Fibroblast of peridontal ligament (primary cell): Measurements from ENCODE around the gene MSX2.
"Not testable (repeated sequence)": the region's sequence is repeated elsewhere in the genome, so short reads cannot be mapped to it uniquely, and the experiment has no call there.

ENCODE experiments used
- DNase-seq: peaks from one replicate; pipeline ENCODE4 v3.0.0-alpha.2; 2010; ENCODE audit errors: extremely low read depth

The MSX2 gene

DNA sequence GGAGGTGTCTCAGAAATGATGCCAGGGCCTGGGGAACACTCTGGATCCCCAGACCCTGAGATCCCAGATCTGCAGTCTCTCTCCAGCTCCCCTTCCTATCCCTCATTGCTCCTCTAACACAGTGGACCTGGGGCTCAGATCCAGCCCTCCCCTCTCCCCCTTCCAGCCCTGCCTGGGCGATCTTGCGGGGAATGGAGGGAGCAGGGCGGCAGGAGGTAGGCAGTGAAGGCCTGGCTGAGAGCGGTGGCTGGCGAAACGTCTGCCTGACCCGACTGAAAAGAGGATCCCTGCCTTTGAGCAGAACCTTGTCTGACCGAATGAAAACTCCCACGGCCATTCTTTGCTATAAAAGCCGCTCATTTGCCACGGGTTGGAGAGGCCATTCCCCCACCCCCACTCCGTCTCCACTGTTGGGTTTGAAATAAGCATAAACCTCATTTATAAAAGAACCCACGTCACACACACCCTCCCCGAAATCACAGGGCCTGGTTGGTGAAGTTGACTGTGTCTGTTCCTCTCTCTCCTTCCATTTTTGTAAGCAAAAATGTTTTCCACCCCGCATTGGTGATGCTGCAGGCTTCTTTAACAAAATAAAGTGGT, 8.8 kb downstream of the MSX2 start:
- DNase-seq, result no peak

DNA sequence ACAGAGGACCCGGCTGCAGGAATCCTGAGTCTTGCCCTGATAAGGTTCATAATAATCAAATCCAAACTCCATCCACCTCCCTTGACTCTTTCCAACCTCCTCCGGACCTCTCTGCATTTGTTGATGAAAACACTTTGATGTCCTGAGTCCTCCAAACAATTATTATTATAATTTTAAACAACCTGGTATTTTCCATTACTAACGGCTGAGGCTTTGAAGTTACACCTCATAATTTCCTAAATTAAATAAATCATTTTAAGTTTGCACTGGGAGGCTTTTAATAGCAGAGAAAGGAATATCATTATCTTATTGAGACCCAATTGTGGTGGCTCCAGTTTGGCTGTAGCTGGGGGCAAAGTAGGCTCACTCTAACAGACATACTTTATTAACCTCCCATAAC, 9.5 kb downstream of the MSX2 start:
- no peak for DNase-seq

DNA sequence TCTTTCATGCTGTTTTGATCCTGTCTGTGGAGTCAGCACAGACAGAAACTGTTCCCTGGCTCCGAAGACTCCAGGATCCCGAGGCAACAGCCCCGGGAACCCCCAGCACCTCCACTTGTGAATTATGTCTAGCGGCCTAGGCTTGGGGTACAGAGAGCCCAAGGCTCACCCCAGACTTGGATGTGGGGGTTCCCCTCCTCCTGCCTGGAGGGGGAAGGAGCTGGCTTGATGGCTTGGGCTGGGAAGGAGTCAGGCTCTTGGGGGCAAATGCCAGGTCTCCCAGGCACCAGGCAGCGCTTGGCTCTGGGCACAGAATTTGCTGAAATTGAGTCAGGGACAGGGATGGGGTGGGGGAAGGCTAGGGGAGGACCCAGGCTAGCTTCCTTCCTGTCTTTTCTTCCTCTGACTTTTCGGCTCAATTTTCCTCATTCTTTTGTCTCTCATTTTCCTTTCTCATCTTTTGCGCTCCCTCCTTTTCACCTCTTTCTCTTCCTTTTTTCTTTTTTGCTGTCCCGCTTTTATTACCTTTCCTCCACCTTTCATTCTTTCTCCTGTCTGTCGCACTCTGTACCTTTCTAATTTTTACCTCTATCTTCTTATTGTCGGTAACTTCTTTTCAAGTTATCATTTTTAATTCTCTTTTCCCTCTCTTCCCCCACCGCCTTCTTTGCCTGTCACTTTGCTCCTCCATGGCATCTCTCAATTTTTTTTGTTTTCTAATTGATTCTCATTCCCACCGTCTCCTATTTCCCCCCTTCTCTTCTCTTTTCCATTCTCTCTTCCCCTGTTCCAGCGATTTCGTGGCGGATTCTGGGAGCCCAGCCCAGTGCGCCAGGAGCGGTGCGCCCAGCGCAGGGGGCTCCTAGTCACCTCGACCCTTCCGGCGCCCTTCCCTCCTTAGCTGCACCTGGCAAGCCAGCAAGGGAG, 10.5 kb downstream of the MSX2 start:
- no peak for DNase-seq

DNA sequence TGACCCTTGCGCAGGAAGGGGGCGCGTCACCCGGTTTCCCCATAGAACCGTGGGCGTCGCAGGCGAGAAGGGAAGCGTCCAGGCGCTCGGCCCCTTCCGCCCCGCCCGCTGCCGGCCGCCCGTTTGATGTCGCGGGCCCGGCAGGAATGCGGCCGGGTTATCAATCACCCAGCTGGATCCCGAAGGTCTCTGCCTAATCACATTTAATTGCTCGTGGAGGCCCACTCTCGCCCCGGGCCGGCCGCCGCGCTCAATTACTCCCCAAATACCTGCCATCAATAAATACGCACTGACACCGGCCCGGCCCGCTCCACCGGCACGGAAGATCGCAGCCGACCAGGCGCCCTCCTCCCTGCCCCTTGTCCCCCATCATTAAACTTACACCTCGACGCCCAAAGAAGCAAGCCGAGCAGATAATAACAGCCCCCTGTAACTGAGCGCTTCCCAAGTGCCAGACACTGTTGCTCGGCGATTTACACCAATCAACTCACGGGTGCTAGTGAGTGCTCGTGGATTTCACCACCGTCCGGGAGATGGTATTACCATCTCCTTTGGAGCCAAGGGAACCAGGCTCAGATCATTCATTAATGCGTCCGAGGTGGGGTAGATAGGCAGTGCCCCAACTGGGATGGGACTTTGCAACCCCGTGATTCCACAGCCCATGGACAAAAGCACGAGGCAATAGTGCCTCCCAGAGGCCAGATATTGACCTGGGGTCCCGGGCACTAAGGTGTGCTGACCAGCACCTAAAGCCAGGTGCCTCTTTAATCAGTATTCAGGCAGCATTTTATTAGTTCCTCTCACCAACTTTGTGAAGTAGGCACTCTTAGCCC, 11.3 kb downstream of the MSX2 start:
- peak; percentile 14 for DNase-seq

DNA sequence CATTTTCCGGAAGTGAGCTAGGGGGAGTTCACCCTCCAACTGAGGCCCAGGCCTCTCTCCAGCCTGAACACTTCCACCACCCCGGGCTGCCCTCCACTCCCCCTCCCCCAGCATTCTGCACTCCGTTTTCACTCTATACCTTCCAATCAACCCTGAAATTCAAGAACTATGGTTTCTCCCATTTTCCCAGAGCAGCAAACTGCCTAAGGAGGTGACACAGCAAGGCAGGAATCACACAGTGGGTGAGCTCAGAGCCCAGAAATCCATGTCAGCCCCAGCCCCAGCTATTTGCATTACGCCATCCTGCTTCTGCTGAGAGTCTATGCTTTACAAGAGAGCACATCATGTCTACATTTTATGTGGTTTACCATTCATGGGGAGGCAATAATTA, 11.9 kb downstream of the MSX2 start:
- DNase-seq, result peak; percentile 70

DNA sequence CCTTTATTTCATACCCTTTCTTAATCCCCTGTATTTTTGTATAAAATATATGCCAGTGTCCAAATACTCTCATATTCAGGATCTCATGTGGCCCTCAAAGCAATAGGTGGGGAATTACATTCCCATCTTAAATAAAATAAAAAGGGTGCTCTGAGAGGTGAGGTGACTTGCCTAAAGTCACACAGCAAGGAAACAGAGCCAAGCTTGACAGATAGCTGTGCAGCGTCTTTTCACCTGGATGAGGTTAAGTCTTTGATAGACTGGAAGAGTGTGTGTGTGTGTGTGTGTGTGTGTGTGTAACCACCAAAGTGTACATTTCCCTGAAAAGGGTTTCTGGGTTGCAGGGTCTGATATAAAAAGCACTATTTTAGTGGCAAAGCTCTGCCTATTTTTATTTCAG, 12.4 kb downstream of the MSX2 start:
- DNase-seq, result no peak

DNA sequence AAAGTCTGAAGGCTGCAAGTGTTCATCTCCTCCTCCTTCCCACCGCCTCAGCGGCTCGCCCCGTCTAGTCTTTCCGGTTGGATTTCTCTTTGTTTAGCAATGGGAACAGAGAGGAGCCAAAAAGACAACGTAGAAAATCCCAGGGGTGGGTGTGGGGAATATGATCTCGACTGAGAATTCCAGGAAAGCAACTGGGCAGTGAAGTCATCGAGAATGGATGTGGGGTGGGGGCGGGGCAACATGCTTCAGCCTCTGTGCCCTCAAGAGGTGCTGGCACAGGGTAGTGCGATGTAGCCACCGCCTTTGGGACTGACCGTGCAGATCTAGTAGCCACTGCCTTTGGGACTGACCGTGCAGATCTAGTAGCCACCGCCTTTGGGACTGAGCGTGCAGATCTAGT, 12.9 kb downstream of the MSX2 start:
- peak; percentile 25 for DNase-seq

DNA sequence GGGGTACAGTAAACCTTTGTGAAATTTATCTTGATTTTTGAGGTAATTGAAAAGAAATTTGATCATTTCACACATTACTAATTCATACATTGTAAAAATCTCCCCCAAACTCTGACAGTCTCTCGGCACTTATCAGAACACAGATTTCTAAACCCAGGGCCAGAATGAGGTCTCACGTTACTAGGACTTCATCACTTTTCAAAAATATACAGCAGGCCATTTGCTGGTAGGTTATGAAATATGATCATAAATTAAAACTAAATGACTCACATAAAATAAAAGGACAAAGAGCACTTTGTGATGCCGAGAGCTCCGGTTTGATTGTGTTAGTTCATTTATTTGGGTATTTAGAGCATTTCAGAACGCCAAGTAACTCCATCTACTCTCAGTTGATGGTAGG, 17.0 kb downstream of the MSX2 start:
- DNase-seq, result no peak

DNA sequence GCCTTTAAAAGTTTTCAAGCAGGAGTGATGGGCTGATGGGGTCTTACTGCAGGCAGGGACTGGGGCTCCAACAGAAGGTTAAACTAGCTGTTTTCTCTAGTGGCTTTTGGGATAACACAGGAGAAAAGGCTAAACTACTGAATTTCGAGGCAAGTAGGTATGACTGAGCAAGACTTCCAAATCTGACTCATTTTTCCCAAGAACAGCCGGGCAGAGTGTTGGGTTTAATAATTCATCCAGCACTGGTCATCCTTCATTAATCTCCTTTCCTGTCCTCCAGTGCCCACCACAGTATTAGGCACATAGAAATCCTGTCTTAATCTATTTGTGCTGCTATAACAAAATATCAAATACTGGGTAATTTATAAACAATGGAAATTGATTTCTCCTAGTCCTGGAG, 20.5 kb downstream of the MSX2 start:
- DNase-seq, result no peak

DNA sequence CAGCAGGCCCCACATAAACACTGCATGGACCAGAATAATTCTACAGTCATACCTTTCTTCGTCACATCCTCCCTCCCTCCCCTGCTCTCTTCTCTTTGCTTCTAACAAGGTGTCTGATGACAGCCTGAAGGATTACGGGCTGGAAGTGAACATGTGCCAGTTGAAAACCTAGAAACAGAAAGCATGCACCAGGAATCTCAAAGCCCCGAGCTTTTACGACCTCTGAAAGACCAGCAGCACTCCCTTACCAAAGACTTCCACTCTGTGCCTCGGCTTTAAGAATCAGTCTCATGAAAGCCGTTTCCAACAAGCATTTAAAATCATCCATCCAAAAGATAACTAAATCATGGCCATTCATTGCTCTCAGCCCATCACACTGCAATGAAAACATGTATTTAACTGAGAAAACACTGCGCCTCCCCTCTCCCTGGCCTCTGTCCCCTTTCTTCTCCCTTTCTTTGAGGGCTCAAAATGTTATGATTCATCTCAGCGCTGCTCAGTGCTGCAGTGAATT, 21.3 kb downstream of the MSX2 start:
- DNase-seq, result no peak

DNA sequence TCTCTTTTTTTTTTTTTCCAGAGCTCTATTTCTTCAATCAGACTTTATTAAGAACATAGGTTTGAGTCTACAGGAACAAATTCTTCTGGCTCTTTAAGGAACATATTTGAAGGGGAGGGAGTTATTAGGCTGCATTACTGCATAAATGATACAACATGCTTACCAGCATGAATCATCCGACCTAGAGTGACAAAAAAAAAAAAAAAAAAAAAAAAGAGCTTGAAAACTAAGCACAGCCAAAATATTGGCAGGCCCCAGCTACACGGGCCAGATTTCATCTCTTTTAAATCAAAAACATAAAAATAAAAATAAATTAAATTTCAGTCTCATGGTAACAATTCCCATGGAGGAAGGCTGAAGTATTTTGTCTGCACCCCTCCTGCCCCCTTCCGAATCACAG, 26.3 kb downstream of the MSX2 start:
- no peak for DNase-seq

DNA sequence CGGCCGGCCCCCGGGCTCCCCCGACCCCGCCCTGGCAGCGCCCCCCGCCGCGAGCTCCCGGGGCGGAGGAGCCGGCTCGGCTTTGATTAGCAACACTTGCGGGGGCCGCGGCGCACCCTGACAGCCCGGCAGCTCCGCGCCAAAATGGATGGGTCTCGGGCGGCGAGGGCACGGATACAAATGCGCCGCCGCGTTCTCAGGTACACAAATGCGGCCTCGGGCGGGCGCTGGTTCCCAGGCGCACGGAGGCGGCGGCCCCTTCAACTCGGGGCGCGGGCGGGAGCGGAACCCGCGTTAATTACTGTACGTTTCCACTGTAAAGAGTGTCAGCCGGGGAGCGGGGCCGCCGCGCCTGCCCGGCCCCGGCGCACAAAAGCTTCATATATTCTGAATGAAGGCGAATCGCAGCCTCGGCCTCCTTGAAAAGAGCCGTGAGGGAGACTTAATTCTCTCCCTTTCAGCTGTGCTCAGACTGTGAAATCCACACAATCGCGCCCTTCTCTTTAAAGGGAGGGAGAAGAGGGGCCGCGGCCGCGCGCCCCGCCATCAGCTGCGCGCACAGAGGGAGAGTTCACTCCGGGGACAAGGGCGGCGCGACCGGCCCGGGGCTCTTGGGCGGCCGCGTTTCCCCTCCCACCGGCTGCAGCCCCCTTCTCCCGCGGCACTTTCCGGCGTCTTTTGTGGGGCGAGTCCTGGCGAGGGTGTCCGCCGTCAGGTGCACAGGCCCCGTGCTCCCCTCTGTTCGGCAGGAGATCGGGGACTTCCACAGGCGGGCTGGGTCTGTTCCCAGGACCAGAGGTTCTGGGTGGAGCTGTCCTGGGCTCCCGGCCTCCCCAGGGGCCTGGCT, 27.0 kb downstream of the MSX2 start:
- peak; percentile 2 for DNase-seq

DNA sequence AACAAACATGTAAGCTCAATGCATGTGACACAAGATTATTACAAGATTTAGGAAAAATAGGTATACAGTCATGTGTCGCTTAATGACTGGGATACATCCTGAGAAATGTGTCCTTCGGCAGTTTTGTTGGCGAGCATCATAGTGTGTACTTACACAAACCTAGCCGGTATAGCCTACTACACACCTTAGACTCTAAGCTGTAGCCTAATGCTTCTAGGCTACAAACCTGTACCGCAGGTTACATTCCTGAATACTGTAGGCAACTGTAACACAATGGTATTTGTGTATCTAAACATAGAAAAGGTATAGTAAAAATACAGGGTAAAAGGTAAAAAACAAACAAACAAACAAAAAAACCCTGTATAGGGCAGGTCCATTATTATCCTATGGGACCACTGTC, 27.7 kb downstream of the MSX2 start:
- DNase-seq, result no peak

DNA sequence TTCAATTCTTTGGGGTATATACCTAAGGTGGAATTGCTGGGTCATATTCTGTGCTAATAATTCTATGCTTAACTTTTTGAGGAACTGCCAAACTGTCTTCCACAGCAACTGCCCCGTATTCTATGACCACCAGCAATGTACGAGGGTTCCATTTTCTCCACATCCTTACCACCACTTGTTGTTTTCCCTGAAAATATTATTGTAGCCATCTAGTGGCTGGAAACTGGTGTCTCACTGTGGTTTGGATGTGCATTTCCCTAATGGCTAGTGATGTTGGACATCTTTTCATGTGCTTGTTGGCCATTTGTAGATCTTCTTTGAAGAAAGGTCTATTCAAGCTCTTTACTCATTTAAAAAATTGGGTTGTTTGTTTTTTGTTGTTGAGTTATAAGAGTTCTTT, 30.7 kb downstream of the MSX2 start:
- peak; percentile 8 for DNase-seq

DNA sequence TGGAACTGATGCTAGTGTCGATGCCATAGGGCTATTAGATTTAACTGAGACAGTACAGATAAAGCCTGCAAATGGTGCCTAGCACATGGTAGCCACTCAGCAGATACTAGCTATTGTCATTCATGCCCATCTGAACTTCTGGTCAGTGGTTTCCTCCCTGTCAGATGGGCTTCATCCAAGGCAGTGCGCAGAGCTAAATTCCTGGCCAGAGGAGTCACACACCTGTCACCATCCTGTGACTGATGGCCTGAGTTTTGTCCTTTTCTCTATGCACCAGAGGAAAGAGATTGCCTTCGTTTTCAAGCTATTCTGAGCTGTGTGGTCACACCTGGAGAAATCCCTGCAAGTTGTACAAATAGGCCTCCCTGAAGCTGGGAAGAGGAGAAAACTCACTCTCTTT, 34.7 kb downstream of the MSX2 start:
- DNase-seq, result no peak

DNA sequence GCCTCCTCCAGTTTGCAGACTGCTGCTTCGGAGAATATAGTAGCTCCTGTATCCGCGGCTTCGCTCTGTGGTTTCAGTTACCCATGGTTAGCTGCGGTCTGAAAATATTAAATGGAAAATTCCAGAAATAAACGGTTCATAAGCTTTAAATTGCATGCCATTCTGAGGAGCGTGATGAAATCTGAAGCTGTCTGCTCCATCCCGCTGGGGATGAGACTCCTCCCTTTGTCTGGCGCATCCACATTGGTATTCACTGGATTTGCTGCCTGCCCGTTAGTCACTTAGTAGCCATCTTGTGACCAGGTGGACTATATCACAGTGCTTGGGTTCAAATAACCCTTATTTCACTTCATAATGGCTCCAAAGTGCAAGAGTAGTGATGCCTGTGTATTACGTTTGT, 36.3 kb downstream of the MSX2 start:
- peak; percentile 17 for DNase-seq

DNA sequence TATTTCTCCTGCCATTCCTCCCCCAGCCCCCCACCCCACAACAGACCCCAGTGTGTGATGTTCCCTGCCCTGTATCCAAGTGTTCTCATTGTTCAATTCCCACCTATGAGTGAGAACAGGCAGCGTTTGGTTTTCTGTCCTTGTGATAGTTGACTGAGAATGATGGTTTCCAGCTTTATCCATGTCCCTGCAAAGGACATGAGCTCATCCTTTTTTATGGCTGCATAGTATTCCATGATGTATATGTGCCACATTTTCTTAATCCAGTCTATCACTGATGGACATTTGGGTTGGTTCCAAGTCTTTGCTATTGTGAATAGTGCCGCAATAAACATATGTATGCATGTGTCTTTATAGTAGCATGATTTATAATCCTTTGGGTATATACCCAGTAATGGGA, 37.0 kb downstream of the MSX2 start:
- not testable (repeated sequence) for DNase-seq

DNA sequence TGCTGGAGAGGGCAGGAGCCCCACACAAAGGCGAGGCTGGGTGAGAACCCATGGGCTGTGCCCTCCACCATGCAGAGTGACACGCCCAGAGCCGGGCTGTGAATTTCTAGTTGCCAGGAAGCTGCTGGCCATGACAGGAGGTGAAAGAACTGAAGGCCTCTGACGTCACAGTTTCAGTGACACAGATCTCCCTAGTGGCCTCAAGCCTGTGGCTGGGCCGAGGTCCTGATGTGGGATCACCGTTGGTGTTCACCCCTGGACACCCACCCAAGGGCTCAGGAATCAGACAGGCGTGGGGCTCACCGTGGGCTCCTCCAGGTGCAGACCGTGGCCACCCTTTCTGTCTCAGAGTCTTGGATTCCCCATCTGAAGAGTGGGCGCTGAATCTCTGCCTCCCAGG, 39.9 kb downstream of the MSX2 start:
- no peak for DNase-seq

DNA sequence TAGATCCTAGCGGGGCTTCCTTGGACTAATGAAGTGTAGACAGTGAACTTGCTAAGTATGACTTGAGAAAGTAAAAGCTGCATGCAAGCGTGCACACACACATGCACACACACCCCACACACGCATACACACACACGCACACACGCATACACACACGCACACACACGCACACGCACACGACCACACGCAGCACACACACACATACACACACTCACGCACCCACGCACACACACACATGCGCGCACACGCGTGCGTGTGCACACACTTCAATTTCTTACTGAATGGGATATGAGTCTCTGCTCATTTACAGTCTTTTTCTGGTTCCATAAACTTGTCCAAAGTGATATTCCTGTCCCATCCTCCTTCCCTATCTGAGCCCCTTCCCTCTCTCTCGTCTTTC, 41.2 kb downstream of the MSX2 start:
- no peak for DNase-seq

DNA sequence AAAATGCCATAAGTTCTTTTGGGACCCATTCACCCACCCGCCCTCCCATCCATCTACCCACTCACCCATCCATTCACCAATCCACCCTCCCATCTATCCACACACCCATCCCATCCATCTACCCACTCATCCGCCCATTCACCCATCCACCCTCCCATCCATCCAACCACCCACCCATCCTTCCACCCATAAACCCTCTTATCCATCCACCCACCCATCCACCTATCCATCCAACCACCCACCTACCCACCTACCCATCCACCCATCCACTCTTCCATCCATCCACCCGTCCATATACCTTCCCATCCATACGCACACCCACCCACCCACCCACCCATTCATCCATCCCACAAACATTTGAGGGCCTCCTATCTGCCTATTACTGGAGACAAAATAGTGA, 43.3 kb downstream of the MSX2 start:
- no peak for DNase-seq

DNA sequence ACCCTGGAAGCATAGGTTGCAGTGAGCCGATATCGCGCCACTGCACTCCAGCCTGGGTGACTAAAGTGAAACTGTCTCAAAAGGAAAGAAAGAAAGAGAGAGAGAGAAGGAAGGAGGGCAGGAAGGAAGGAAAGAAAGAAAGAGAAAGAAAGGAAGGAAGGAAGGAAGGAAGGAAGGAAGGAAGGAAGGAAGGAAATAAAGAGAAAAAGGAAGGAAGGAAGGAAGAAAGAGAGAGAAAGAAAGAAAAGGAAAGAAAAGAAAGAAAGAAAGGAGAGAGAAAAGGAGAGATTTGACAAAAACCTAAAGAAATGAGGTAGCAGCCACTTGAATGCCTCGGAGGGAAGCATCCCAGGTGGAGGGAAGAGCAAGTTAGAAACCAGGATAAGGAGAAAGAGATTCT, 44.6 kb downstream of the MSX2 start:
- DNase-seq, result no peak

DNA sequence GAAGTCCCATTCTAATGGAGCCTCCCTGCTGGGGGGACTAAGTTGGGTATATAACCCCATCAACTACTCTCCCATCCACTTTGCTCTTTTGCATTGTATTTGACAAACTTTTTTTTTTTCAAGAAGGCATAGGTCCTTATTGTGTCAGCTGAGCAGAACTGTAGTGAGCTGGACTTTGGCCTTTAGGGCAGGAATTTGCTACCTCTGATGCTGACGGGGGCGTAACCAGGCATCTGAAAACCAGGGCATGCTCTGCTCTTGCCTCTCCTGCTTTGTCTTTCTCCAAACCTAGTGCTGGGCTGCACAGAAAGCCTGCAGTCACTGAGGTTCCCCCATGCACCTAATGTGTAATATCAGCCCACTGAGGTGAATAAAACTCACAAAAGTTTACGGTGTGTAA, 49.0 kb downstream of the MSX2 start:
- no peak for DNase-seq
